Fibroblast of mammary gland (primary cell): Measurements from ENCODE around the gene ZNF567.
"Not testable (repeated sequence)": the region's sequence is repeated elsewhere in the genome, so short reads cannot be mapped to it uniquely, and the experiment has no call there.

Experiments used
- DNase-seq: peaks from one replicate; pipeline ENCODE4 v3.0.0-alpha.2; 2010; ENCODE audit warnings: low read depth
- H3K4me3 ChIP-seq: 2 replicates; pipeline ENCODE4 v1.5.1; 2011; ENCODE audit warnings: low read depth, mild to moderate bottlenecking, low read length, moderate library complexity; ENCODE audit not compliant: control insufficient read depth
- CTCF ChIP-seq: conservative IDR thresholded peaks from 2 replicates; pipeline ENCODE4 v1.5.1; 2011; ENCODE audit warnings: low read depth, low read length, inconsistent platforms; ENCODE audit not compliant: control insufficient read depth, insufficient read depth

ZNF567 gene

GRCh38 chr19:36707134-36707533 lies 19.7 kb downstream of the ZNF567 start:
- H3K4me3 ChIP-seq: no peak overlapping the region
- no peak for TF ChIP-seq CTCF
- DNase-seq: no peak

GRCh38 chr19:36709423-36709822 lies 22.0 kb downstream of the ZNF567 start:
- no peak for TF ChIP-seq CTCF
- H3K4me3 ChIP-seq: no peak overlapping the region
- no peak for DNase-seq

- peak; percentile 7 for DNase-seq
- TF ChIP-seq CTCF: no peak
- no peak overlapping the region for H3K4me3 ChIP-seq
These were observed 32.5 kb downstream of the ZNF567 start for GRCh38 chr19:36719687-36720556.

- DNase-seq, H3K4me3 ChIP-seq: not testable (repeated sequence)
These were observed 48.8 kb downstream of the ZNF567 start for GRCh38 chr19:36736166-36736565.

- H3K4me3 ChIP-seq: no peak overlapping the region
- TF ChIP-seq CTCF: no peak
- no peak for DNase-seq
These were observed 58.5 kb downstream of the ZNF567 start for GRCh38 chr19:36745870-36746269.

GRCh38 chr19:36747750-36748149 lies 60.3 kb downstream of the ZNF567 start:
- no peak overlapping the region for H3K4me3 ChIP-seq
- no peak for TF ChIP-seq CTCF
- no peak for DNase-seq

GRCh38 chr19:36748431-36749275 lies 61.2 kb downstream of the ZNF567 start:
- DNase-seq: no peak
- no peak overlapping the region for H3K4me3 ChIP-seq
- no peak for TF ChIP-seq CTCF

- H3K4me3 ChIP-seq, DNase-seq: not testable (repeated sequence)
These were observed 62.2 kb downstream of the ZNF567 start for GRCh38 chr19:36749613-36750012.
